ENCODE results near the gene CCT4. TPM values are rescaled to one million over a fixed set of nuclear protein-coding genes. Genes with fewer than 3 reads are reported as not detected.

Gene CCT4
- total RNA-seq, 1 donor from 2014 or later, result 156 TPM

DNA sequence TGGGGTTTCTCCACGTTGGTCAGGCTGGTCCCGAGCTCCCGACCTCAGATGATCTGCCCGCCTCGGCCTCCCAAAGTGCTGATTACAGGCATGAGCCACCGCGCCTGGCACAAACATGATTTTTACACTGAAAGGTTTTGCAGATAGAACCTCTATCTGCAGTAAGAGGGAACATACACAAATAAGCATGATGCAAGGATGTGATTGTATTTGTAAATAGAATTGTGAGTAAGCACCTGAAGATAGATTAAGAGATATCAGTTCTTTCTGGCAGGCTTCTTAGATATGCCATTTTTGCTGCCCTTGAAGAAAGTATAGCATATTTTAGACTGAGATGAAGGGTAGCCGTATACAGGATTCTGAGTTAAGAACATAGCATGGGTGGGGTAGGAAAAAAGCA is 20.7 kb upstream of the CCT4 start:
- no peaks in the 10 kb centered on the region for H3K27me3 ChIP-seq (ENCODE audit: control insufficient read depth, insufficient read depth, low read length)
- H3K4me3 ChIP-seq (ENCODE audit: low read depth, low read length), result no peak overlapping the region
- no peak for DNase-seq (ENCODE audit: low read depth)
- no peaks in the 10 kb centered on the region for H3K36me3 ChIP-seq (ENCODE audit: control insufficient read depth, insufficient read depth, low read length)
- TF ChIP-seq CTCF (IDR thresholded peaks at IDR 0.05; ENCODE audit: insufficient read depth, low read length, poor library complexity, severe bottlenecking), result no peak

- H3K27me3 ChIP-seq (ENCODE audit: control insufficient read depth, insufficient read depth, low read length), result no peaks in the 10 kb centered on the region
- peak overlapping the region; percentile 70 for H3K4me3 ChIP-seq (ENCODE audit: low read depth, low read length)
- DNase-seq (ENCODE audit: low read depth), result no peak
- no peaks in the 10 kb centered on the region for H3K36me3 ChIP-seq (ENCODE audit: control insufficient read depth, insufficient read depth, low read length)
- no peak for TF ChIP-seq CTCF (IDR thresholded peaks at IDR 0.05; ENCODE audit: insufficient read depth, low read length, poor library complexity, severe bottlenecking)
Observed at GRCh38 chr2:61906186-61906470, 17.7 kb upstream of the CCT4 start.

- no peaks in the 10 kb centered on the region for H3K36me3 ChIP-seq (ENCODE audit: control insufficient read depth, insufficient read depth, low read length)
- no peaks in the 10 kb centered on the region for H3K27me3 ChIP-seq (ENCODE audit: control insufficient read depth, insufficient read depth, low read length)
- H3K4me3 ChIP-seq (ENCODE audit: low read depth, low read length), result peak within 1 kb of the TSS; percentile 70
- DNase-seq (ENCODE audit: low read depth), result peak; percentile 32
- no peak for TF ChIP-seq CTCF (IDR thresholded peaks at IDR 0.05; ENCODE audit: insufficient read depth, low read length, poor library complexity, severe bottlenecking)
Observed at GRCh38 chr2:61905372-61906185, 17.1 kb upstream of the CCT4 start, which contains the start of gene COMMD1. TSS of gene COMMD1 (plus strand) at chr2:61905674. CDS start at chr2:61905679, 5 bp downstream.

GRCh38 chr2:61900281-61900680 is 11.8 kb upstream of the CCT4 start:
- no peak for TF ChIP-seq CTCF (IDR thresholded peaks at IDR 0.05; ENCODE audit: insufficient read depth, low read length, poor library complexity, severe bottlenecking)
- H3K36me3 ChIP-seq (ENCODE audit: control insufficient read depth, insufficient read depth, low read length), result no peaks in the 10 kb centered on the region
- no peaks in the 10 kb centered on the region for H3K27me3 ChIP-seq (ENCODE audit: control insufficient read depth, insufficient read depth, low read length)
- H3K4me3 ChIP-seq (ENCODE audit: low read depth, low read length), result no peak overlapping the region
- no peak for DNase-seq (ENCODE audit: low read depth)

DNA sequence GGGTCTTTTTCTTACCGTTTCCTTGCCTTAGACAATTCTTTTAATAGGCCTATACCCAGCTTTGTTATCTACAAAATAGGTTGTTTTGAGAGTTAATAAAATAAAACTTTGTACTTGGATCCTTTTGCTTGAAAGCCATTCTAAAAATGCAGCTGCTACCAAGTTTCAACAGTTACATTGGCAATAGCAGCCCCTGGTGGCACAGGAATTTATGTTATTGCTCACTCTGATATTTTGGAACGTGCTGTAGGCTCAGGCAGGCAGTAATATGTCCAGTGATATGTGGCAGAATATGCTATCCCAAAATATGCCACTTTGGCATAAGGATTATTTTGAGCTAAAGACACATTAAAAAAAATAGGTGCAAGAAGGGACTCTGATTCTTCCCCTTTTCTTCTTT is 10.4 kb upstream of the CCT4 start:
- Histone ChIP-seq H3K4me3 (ENCODE audit: low read depth, low read length) (no peak overlapping the region), H3K36me3 (ENCODE audit: control insufficient read depth, insufficient read depth, low read length) (no peaks in the 10 kb centered on the region), H3K27me3 (ENCODE audit: control insufficient read depth, insufficient read depth, low read length) (no peaks in the 10 kb centered on the region)
- peak; percentile 49 for TF ChIP-seq CTCF (IDR thresholded peaks at IDR 0.05; ENCODE audit: insufficient read depth, low read length, poor library complexity, severe bottlenecking)
- DNase-seq (ENCODE audit: low read depth), result no peak
